ENCODE data around the gene ATP6V1E1.
"Not testable (repeated sequence)": the region's sequence is repeated elsewhere in the genome, so short reads cannot be mapped to it uniquely, and the experiment has no call there.

Gene ATP6V1E1

GRCh38 chr22:17628406-17629172, at the start of gene ATP6V1E1:
Gene ATP6V1E1 (minus strand): TSS chr22:17628749. CDS start chr22:17628635, 114 bp downstream.
- no peak for TF ChIP-seq MYC (IDR thresholded peaks at IDR 0.05; ENCODE audit: low read depth, low read length)
- peak; percentile 62 for TF ChIP-seq MAX (IDR thresholded peaks at IDR 0.05; ENCODE audit: low read depth, low read length)
- peak; percentile 26 for TF ChIP-seq POLR2A (IDR thresholded peaks at IDR 0.05; ENCODE audit: extremely low read depth, insufficient read length)
- DNase-seq (ENCODE audit: low read depth), result peak; percentile 96
- peak within 1 kb of the TSS; percentile 99 for H3K4me3 ChIP-seq (ENCODE audit: low read depth, low read length)

GRCh38 chr22:17675584-17675983, 47.0 kb upstream of the ATP6V1E1 start:
- DNase-seq (ENCODE audit: low read depth), result peak; percentile 60
- no peak overlapping the region for H3K4me3 ChIP-seq (ENCODE audit: low read depth, low read length)
- TF ChIP-seq CTCF (IDR thresholded peaks at IDR 0.05; ENCODE audit: low read depth, low read length), result no peak
- no peak for TF ChIP-seq MAX (IDR thresholded peaks at IDR 0.05; ENCODE audit: low read depth, low read length)
- TF ChIP-seq MYC (IDR thresholded peaks at IDR 0.05; ENCODE audit: low read depth, low read length), result no peak
- TF ChIP-seq POLR2A (IDR thresholded peaks at IDR 0.05; ENCODE audit: extremely low read depth, insufficient read length), result no peak

- no peak for DNase-seq (ENCODE audit: low read depth)
- TF ChIP-seq CTCF (IDR thresholded peaks at IDR 0.05; ENCODE audit: low read depth, low read length) (no peak), MAX (IDR thresholded peaks at IDR 0.05; ENCODE audit: low read depth, low read length) (no peak), MYC (IDR thresholded peaks at IDR 0.05; ENCODE audit: low read depth, low read length) (no peak), POLR2A (IDR thresholded peaks at IDR 0.05; ENCODE audit: extremely low read depth, insufficient read length) (no peak)
- H3K4me3 ChIP-seq (ENCODE audit: low read depth, low read length), result no peak overlapping the region
These were observed 45.6 kb upstream of the ATP6V1E1 start for GRCh38 chr22:17674152-17674551.

GRCh38 chr22:17672417-17672991, 44.0 kb upstream of the ATP6V1E1 start:
- no peak for TF ChIP-seq POLR2A (IDR thresholded peaks at IDR 0.05; ENCODE audit: extremely low read depth, insufficient read length)
- TF ChIP-seq MYC (IDR thresholded peaks at IDR 0.05; ENCODE audit: low read depth, low read length), result no peak
- no peak for TF ChIP-seq MAX (IDR thresholded peaks at IDR 0.05; ENCODE audit: low read depth, low read length)
- TF ChIP-seq CTCF (IDR thresholded peaks at IDR 0.05; ENCODE audit: low read depth, low read length), result no peak
- DNase-seq (ENCODE audit: low read depth), result no peak

GRCh38 chr22:17671521-17672092, 43.1 kb upstream of the ATP6V1E1 start:
- not testable (repeated sequence) for H3K4me3 ChIP-seq (ENCODE audit: low read depth, low read length); DNase-seq (ENCODE audit: low read depth)

More at GRCh38 chr22:17672417-17672991, 44.0 kb upstream of the ATP6V1E1 start:
- H3K4me3 ChIP-seq (ENCODE audit: low read depth, low read length), result no peak overlapping the region

- no peak for DNase-seq (ENCODE audit: low read depth)
- H3K4me3 ChIP-seq (ENCODE audit: low read depth, low read length), result no peak overlapping the region
- TF ChIP-seq CTCF (IDR thresholded peaks at IDR 0.05; ENCODE audit: low read depth, low read length) (no peak), POLR2A (IDR thresholded peaks at IDR 0.05; ENCODE audit: extremely low read depth, insufficient read length) (no peak), MAX (IDR thresholded peaks at IDR 0.05; ENCODE audit: low read depth, low read length) (no peak), MYC (IDR thresholded peaks at IDR 0.05; ENCODE audit: low read depth, low read length) (no peak)
These were observed 37.3 kb upstream of the ATP6V1E1 start for GRCh38 chr22:17665854-17666253.
